ENCODE results near the gene FAM210A.
A peak's percentile ranks its signal among the peaks of the same experiment; 100 is the strongest.
"Not testable (repeated sequence)": the region's sequence is repeated elsewhere in the genome, so short reads cannot be mapped to it uniquely, and the experiment has no call there.

FAM210A gene, protein sequence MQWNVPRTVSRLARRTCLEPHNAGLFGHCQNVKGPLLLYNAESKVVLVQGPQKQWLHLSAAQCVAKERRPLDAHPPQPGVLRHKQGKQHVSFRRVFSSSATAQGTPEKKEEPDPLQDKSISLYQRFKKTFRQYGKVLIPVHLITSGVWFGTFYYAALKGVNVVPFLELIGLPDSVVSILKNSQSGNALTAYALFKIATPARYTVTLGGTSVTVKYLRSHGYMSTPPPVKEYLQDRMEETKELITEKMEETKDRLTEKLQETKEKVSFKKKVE

DNA sequence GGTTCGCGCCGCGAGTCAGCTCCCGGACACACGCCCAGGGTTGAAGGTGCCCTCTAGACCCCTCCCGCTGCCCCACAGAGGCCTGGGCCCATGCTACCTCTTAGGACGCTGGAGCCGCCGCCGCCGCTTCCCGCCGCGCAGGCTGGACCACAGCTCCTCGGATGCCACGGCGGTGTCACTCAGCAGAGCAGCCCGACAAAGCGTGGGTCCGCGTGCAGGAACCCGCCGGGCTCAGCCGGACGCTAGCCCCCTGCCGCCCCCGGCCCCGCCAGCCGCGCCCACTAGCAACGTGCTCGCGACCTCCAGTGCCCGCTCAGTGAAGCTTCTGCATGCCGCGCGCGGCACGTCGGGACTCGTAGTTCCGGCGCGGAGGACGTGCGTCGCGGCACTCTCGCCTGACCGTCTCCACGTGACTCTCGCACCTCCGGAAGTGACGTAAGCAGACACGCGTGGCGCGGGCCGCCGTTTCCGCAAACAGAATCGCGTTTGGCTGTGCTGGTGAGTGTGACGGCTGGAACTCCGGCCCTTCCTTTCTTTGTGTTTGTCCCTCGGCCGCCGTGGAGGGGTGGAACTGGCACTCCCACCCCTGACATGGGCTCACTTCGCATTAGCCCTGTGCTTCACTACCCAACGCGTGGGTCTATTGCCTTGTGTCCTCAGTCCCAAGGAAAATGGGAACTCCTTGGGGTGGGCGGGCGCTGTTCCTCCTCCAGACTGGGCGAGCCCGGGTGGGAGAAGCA, at the start of gene FAM210A, which contains the start of gene RNMT:
Gene FAM210A, minus strand, starts transcription at position 327 of the 740 bp plus-strand sequence. CDS start 44,481 bp downstream, outside the sequence.
Gene RNMT, plus strand, starts transcription at position 442 of the 740 bp plus-strand sequence. CDS start 4,845 bp downstream, outside the sequence.
- peak; percentile 58 to 97 (median 94) for DNase-seq

DNA sequence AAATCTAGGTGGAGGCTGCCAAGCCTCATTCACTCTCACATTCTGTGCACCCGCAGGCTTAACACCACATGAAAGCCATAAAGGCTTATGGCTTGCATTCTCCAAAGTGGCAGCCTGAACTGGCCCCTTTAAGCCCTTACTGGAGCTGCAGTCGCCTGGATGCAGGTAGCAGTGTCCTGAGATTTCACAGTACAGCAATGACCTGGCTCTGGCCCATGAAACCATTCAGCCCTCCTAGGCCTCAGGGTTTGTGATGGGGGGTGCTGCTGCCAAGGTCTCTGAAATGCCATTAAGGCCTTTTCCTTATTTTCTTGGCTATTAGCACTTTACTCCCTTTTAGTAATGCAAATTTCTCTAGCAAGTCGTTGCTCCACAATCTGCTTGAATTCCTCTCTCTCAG, 48.7 kb upstream of the FAM210A start:
- DNase-seq, result no peak

DNA sequence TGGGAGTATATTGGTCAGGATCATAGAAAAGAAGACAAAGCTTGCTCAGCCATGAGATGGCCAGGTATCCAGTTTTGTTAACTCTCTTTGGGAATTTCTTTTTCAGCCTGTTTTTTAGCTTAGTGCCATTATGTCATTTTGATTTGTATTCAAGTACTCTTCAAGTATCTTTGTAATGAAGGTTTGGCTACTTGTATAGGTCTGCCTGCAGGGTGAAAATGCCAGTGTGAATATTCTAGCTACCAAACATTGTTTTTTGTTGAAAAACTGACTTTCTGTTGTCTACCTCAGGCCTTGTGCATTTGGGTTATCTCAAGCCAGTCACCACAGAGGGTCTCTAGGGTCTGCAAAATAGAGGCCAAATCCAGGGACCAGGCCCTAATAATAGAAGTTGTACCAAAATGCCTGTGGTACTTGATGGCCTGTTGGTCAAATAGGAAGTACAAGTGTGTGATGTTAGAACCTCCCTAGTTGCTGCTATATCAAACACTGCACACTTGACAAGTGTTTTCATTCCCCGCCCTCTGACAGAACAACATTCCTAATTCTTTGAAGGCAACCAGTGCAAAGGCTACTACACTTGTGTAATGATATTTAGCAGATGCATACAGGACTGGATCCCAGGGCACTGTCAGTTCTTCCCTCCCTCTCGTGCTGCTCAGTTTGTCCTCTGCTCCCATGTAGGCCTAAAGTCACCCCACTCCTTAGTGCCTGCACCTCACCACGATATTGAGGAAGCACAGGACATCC, 36.5 kb upstream of the FAM210A start:
- DNase-seq, result no peak

DNA sequence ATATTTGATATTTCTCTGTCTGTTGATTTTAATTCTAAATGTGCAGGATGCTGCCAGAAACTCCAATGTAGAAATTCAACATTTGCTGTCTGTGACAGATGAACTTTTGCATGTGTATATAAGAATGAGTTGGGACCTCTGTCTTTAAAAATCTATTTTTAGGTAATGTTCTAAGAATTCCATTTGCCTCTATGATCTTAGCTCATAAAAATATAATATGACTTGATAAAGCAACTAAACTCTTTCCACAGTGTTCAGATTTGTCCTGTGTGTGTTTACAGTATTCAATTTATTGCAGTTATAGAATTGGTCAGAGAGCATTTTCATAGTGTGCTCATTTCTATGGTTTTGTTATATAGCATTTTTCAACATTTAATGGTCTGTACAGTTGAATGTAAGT, 33.7 kb upstream of the FAM210A start:
- DNase-seq, result no peak

DNA sequence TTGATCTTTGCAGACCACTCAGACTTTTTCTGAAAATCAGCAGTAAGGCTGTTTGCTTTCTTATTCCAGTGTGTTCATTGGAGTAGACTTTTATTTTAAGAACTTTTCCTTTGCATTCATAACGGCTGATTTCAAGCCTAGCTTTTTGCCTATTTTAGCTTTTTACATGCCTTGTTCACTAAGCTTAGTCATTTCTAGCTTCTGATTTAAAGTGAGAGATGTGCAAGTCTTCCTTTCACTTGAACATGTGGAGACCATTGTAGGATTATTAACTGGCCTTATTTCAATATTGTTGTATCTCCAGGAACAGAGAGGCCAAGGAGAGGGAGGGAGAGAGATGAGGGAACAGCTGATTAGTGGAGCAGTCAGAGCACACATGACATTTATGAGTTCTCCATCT, 32.3 kb upstream of the FAM210A start:
- no peak for DNase-seq

DNA sequence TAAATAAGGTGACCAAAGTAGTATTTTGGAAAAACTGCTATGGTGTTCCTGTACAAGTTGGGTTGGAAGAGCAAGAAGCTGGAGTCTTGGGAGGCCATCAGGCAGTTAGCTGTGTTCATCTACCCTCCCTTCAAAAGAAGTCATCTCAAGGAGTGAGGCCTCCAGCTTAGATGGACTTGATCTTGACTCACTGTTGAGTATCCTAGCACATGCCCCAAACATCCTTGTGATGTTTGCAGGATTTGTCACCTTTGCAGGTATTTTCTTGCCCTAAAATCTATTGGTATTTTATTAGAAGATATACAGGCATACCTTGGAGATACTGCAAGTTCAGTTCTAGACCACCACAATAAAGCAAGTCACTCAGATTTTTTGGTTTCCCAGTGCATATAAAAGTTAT, 30.3 kb upstream of the FAM210A start:
- no peak for DNase-seq

DNA sequence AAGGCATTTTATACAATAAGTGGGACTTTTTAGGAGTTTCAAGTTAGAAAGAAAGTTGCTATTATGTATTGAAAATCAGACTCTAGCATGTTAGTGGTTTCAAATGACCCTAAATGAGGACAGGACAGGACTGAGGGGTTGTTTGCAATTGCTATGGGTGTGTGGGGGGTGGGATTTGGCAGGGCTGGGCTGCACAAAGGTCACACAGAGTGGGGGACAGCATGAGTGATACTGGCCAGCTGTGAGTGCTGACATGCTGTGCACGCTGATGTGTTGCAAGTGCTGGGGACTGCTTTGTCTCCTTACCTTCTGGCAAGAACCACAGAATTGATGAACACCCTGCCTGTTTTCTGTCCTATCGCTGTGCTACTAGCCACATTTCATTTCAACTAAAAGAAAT, 29.9 kb upstream of the FAM210A start:
- DNase-seq, result no peak

DNA sequence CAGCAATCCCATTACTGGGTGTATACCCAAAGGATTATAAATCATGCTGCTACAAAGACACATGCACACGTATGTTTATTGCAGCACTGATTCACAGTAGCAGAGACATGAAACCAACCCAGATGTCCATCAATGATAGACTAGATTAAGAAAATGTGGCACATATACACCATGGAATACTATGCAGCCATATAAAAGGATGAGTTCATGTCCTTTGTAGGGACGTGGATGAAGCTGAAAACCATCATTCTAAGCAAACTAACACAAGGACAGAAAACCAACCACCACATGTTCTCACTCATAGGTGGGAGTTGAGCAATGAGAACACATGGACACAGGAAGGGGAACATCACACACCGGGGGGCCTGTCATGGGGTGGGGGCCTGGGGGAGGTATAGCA, 25.2 kb upstream of the FAM210A start:
- DNase-seq, result not testable (repeated sequence)

DNA sequence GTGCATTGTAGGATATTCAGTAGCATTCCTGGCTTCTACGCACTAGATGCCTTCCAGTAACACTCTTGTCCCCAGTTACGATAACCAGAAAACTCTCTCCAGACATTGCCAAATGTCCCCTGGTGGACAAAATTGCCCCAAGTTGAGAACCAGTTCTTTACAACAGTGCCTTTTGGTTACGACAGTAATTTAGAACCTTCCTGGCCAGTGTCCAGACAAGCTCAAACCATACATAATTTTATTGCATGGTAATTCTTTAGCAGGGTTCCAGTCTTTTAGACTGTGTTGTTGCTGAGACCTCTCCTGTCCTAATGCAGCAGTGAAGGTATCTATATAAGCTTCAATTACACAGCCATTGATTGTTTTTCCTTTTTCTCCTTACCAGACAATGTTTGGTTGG, 20.3 kb upstream of the FAM210A start:
- DNase-seq, result no peak

DNA sequence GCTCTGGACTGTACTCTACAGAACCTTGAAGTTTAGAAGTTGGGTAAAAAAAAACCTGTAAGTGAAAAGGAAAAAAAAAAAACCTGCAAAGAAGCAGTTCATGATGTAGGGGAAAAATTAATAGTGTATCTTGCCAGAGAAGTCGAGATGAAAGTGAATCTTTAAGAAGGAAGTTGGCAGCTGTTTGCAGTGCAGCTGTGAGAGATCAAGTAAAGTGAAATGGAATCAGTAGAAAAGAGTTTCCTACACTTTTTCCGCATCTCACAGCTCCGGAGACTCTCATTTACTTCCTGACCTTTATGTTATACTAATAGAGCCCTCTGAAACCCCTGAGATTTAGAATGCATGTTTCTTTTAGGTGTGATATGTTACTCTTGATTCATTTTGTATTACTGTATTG, 19.3 kb upstream of the FAM210A start:
- DNase-seq, result no peak

DNA sequence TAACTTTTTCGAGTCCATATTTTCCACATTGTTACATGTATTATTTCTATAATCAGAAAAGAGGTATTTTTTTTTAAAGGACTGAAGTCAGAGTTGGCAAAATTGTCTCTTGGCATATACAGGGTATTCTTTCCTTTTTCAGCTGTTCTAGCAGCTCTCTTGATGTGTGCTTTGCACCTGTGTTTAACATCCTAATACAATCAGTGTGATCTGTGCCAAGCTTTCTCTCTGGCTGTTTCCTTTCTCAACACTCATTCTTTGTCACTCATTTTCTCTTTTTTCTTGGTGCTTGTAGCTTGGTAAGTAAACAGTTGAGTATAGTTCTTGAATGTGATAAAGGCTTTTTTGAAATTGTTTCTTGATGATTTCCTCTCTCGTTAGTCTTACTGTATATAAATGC, 9.3 kb upstream of the FAM210A start:
- DNase-seq, result no peak

DNA sequence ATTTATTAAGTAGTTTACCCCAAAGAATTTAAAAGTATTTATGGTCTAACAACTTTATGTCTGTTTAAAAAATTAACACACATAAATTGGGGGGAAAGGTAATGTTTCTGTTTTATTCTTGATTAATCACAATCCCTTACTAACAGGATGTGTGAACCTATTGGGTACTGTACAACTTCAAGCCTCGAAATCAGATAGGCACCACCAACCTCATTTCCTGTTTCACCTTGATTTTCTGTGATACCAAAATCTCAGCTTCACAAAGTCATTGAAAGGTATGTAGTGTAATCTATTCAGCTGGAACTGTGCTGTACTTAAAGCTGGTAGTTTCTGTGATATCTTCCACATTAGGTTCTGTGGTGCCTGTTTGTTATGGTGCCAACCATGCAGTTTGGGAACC, 4.1 kb upstream of the FAM210A start:
- DNase-seq, result no peak

DNA sequence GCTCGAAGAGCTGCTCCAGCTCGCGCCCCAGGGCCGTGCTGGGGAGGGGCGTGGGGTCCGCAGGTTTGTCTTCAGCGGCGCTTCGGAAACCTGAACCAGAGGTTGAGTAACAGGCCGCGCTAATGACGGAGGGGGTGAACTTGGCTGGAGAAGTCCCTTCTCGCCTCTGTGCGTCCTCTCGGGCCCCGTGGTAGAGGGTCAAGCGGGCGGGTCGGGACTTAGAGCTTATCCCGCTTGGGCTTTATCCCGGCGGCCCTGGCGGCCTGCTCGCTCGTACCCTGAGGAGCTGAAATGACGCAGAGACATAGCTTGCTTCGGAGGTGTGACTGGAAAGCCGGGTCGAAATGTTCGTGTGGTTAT, 594 bp upstream of the FAM210A start:
- DNase-seq, result peak in 4 of 14 donors; percentile 46 to 64 (median 54)

DNA sequence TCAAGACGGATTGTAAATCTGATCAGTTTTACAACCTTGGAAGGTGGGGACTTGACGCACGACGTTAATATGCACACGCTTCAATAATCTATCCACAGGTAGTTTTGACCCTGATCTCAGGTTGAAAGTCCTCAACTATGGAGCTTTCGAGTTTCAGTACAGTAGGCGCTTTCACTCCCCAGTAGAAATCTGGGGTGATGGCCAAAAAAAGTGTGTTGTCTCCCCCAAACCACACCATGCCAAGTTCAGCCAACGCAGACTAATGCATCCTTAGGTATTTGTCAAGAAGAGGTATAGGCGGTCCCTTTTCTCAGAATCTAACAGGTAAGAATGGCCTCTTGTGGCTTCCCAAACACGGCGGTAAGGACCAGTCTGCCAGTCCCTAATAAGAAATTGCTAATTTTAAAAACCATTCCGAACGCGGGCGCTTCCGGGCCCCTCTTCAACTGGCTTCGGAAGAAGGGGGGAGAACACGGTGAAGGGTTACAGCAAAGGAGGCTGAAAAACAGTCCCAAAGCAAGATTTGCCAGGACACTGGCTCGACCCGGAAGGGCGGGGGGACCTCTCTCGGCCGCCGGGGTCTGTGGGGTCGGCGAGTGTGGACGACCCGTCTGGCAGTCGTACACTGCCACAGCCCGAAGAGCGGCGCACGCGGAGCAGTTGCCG, 659 bp downstream of the FAM210A start:
- peak in 1 of 14 donors; percentile 17 for DNase-seq

DNA sequence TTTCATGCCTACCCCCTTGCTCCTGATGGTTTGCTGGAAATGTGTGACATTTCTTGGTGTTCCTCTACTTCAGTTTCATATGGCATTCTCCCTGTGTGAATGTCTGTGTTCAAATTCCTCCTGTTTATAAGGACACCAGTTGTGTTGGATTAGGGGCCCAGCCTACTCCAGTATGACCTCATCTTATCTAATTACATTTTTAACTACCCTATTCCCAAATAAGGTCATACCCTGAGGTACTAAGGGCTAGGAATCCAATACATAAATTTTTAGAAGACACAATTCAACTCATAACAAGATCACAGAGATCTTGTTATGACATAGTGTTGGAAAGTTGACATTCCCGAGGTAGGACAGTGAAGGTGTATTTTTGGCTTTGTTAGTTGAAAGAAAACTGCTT, 5.5 kb downstream of the FAM210A start:
- DNase-seq, result no peak

DNA sequence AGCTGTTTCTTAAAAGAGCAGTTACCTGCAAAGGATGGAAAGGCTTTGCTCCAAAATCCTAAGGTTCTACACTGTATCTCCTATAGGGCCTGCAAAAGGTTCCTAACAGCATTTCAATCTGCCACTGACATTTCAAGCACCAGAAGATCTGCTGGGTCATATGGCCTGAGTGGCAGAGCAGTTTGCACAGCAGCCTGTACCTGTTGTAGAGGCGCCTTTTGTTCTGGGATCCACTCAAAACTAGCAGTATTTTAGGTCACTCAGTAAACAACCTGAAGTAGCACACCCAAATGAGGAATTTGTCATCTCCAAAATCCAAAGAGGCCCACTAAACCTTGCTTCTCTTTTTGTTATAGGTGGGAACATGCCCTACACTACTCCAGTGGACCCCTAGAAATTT, 6.2 kb downstream of the FAM210A start:
- DNase-seq, result no peak

DNA sequence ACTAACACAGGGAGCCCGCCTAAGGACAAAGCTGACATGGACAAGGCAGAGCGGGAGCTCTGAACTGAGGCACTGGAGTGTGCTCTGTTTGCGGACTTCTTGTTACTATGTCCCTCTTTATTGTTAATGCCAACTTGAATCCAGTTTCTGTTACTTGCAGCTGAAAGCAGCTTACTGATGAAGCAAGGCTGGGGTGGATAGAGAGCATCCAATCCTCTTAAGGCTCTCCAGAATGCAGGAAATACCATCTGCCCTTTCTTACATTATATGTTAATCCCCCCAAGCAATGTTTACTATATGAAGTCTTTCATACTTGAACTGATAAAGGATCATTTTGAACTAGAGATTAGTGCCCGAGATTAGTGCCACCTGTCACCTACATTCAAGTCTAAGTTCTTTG, 9.4 kb downstream of the FAM210A start:
- no peak for DNase-seq

DNA sequence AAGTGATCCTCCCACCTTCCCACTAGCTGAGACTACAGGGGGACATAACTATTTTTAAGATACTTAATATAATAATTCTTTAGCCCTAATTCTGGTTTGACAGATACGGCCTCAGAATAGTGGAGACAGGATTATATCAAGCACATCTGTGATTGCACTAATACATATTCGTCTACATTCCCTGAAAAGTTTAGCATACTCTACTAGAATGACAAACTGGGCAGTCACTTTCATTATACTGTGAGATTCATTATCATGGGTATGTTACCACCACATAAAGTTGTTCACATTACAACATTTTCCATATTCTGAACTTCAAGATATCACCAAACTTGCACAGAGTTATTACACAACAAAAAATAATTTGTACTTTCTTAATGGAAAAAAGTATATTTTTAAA, 11.0 kb downstream of the FAM210A start:
- no peak for DNase-seq

DNA sequence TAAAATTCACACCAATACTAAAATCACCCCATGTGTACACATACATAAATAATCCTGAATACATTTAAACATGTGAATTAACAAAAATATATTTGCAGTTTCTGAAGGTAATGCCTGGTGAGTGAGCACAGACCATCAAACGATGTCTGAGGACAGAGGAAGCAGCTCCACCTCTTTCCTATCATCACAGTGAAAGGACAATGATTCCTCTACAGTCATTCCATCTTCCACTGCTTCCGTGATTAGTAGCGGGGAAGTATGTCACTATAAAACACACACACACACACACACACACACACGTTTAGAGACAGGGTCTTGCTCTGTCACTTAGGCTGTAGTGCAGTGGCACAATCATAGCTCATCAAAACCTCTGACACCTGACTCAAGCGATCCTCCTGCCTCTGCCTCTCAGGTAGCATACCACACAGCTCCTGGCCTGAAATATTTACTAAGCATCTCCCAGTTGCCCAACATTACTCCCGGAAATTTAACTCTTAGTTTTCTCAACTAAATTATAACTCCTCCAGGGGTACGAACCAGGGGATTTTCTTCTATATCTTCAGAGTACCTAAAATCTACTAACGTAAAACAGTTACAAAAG, 12.8 kb downstream of the FAM210A start:
- no peak for DNase-seq

DNA sequence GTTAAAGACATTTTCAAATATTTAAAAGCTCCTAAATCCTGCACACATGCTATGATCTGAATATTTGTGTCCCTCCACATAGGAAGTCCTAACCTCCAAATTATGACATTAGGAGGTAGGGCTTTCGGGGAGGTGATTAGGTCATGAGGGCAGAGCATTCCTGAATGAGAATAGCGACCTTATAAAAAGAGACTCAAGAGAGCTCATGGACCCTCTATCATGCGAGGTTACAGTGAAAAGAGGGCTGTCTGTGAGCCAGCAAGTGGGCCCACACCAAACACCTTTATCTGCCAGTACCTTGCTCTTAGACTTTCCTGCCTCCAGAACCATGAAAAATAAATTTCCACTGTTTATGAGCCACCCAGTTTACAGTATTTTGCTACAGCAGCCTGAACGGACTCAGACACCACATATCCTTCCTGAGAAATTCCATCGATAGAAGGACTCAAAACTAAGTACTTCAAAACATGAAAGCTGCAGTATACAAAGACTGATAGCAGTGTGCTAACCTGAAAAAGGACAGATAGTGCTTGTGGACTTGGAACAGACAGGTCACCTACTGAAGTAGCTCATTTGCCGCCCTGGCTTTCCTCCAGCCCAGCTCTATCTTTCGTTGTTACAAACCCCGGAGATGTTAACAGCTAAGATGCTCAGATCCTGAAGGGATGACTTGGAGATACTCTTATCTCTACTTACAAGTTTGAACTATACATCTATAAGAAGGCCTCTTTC, 13.8 kb downstream of the FAM210A start:
- no peak for DNase-seq

DNA sequence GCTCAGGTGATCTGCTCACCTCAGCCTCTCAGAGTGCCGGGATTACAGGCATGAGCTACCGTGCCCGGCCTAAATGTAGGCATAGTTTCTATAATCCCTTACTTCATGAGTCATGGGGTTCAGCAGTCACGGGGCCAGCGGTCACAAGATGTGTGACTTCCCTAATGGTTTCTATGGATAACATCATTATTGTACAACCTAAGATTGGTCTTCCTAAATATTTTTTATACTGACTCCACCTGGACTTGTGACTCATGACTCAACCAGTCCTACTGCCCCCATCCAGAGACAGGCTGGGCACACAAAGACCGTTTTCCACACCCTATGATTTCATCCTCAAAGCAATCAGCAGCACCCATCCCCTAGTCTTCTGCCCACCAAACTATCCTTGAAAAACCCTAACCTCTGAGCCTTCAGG, 15.9 kb downstream of the FAM210A start:
- DNase-seq, result no peak

DNA sequence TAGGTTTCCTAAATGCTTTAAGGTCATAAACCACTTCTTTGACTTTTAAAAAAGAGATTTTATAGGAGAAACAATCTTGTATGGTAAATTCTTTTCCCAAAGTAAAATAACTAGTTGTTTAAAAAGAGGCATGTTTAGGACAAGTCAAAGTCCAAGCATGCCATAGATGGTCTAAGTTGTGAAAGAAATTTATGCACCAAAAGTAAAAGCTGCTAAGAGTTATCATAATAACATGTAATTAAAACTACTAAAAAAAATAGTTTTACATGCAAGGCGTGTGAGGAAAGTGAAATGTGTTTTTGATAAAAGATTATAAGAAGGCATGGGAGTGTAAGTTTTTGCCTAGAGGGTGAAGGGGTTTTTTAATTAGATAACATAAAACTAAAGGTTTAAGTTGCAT, 22.5 kb downstream of the FAM210A start:
- no peak for DNase-seq

Data from C1 segment of cervical spinal cord (tissue), 14 donors.